Eye (tissue), 1 donor: ENCODE results near the gene RPS6KB2.

Experiments used
- DNase-seq: peaks from one replicate; pipeline ENCODE4 v3.0.0-alpha.2; 2015

Gene RPS6KB2

DNA sequence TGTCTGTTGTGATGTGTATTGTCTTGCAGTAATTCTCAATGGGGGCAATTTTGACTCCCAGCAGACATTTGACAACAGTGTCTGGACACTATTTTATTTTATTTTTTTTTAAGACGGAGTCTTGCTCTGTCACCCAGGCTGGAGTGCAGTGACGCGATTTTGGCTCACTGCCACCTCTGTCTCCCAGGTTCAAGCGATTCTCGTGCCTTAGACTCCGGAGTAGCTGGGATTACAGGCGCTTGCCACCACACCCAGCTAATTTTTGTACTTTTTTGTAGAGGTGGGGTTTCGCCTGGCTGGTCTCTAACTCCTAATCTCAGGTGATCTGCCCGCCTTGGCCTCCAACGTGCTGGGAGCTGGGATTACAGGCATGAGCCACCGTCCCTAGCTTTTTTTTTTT, 1.4 kb downstream of the RPS6KB2 start:
- no peak for DNase-seq

DNA sequence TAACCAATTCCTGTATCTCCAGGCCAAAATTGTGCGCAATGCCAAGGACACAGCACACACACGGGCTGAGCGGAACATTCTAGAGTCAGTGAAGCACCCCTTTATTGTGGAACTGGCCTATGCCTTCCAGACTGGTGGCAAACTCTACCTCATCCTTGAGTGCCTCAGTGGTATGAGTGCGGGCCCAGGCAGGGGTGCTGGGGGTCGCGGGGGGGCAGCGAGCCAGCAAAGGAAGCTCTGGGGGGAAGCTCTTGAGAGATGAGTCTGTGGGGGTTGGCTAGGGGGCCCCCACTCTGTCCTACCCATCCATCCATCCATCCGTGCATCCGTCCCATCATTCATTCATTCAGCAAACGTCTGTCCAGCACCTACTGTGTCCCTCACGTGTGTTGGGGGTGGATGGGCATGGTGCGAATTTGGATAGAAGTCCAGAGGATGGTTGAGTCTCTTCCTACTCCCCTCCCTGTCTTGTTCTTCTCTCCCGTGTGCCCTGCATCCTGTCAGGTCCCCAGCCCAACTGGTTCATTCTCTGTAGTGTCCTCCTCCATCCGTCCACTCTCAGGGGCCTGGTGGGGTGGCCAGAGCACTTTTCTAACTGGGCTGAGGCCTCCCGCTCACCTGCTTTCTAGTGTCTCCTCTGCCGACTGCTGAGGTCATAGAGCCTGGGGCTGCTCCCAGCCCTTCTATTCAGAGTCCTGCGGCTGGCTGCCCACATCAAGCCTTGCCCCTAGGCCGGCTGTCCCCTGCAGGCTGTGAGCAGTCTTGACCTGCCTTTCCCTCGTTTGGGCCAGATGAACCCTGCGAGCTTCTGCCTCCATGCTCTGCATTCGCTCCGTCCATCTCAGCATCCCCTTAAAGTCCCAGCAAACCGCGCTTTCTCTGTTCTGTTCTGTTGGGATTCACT, 3.3 kb downstream of the RPS6KB2 start:
- DNase-seq = no peak

DNA sequence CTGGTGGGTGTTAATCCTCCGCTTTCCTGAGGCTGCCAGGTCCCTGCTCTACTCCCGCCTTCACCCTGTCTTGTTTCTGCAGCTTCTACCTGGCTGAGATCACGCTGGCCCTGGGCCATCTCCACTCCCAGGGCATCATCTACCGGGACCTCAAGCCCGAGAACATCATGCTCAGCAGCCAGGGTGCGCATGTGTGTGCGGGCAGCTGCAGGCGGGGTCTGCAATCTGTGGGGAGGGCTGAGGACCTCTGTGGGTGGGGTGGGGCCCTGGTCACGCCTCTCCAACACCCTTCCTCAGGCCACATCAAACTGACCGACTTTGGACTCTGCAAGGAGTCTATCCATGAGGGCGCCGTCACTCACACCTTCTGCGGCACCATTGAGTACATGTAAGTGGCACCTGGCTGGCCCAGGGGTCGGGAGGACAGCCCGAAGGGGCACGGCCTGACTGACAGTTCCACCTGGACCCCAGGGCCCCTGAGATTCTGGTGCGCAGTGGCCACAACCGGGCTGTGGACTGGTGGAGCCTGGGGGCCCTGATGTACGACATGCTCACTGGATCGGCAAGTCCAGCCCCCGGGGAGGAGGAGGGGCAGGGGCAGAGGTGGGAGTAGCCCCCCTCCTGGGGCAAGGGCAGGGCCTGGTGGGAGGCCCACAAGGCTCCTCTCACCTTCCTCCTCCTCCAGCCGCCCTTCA, 4.5 kb downstream of the RPS6KB2 start:
- DNase-seq = no peak

DNA sequence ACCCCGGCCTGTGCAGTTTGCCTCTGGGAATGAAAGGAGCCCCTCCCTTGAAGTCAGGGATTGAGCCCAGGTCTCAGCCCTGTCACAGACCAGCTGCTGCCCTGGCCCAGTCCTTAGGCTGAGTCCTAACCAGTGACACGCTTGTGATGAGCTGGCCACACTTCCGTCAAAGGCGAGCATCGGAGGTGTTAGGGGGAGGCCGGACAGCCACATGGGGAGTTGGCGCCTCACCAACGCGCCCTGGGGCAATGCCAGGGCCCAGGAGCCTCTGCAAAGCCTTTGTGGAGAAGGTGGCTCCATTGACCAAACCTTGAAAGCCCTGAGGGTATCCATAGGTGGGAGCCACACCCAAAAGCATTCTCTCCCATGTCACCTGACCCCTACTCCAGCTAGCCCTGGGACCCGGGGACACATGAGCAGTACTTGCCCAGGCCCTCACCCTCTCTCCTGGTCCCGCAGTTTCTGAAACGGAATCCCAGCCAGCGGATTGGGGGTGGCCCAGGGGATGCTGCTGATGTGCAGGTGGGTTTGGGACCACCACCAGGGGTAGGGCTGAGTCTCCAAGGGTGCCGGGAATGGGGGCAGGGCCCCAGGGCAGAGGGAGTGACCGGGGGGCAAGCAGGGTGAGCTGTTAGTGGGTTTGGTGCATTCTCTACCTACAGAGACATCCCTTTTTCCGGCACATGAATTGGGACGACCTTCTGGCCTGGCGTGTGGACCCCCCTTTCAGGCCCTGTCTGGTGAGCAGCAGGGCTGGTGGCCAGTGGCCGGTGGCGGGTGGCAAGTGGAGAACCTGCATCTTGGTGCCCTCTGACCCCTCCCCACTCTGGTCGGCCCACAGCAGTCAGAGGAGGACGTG, 5.5 kb downstream of the RPS6KB2 start:
- DNase-seq = no peak

DNA sequence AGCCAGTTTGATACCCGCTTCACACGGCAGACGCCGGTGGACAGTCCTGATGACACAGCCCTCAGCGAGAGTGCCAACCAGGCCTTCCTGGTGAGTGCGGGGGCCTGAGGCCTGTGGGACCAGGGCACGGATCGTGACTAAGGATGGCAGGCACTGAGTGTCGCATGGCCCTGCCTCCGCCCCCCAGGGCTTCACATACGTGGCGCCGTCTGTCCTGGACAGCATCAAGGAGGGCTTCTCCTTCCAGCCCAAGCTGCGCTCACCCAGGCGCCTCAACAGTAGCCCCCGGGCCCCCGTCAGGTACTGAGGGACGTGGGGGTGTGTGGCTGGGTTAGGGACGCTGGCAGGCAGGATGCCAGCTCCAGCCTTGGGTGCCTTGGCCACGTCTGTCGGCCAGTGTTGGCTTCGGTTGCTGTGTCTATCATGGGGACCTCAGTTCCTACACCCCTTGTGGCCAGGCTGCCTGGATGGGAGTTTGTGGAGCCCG, 6.1 kb downstream of the RPS6KB2 start:
- DNase-seq = no peak

DNA sequence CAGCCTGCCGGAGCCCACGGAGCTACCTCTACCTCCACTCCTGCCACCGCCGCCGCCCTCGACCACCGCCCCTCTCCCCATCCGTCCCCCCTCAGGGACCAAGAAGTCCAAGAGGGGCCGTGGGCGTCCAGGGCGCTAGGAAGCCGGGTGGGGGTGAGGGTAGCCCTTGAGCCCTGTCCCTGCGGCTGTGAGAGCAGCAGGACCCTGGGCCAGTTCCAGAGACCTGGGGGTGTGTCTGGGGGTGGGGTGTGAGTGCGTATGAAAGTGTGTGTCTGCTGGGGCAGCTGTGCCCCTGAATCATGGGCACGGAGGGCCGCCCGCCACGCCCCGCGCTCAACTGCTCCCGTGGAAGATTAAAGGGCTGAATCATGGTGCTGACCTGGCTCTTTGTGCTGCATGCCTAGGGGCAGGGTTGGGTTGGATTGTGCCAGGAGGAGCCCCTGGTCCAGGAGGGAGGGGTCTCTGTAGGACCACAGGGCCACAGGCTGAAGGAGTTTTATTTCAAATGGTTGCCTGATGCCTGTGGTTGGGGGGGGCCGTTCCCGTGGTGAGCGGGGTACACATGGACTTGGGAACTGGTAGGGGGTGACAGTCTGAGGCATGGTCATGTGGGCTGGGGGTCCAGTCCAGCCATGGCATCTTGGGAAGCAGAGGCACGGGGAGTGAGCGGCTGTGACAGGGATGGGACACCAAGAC, 6.9 kb downstream of the RPS6KB2 start:
- no peak for DNase-seq

DNA sequence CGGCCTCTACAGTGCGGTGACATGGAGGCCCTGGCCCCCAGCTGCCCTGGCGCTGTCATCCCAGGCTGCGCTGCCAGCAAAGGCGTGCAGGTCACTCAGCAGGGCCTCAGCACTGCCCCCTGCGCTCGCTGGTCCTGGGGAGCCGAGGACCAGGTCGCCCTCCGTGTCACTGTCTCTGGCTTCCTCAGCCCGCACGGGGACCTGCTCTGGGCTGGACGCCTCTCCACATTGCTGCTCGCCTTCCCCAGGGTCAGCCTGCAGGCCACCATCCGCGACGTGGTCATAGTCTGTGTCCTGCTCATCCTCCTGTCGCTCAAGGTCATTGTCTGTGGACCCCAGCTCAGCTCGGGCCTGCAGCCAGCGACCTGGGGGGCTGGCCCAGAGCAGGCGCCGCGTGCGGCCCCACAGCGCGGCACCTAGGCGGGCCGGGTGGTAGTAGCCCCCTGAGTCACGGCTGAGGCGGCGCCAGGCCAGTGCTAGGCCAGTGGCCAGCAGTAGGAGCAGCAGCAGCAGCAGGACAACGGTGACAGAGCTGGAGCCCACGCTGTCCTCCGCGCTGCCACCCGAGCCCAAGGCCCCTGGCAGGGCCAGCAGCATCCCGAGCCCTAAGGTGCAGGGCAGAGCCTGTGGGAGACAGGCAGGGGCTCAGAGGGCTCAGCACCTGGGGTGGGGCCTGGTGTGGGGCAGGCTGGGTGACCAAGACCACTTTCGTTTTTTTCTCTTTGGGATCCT, 7.6 kb downstream of the RPS6KB2 start:
- no peak for DNase-seq

DNA sequence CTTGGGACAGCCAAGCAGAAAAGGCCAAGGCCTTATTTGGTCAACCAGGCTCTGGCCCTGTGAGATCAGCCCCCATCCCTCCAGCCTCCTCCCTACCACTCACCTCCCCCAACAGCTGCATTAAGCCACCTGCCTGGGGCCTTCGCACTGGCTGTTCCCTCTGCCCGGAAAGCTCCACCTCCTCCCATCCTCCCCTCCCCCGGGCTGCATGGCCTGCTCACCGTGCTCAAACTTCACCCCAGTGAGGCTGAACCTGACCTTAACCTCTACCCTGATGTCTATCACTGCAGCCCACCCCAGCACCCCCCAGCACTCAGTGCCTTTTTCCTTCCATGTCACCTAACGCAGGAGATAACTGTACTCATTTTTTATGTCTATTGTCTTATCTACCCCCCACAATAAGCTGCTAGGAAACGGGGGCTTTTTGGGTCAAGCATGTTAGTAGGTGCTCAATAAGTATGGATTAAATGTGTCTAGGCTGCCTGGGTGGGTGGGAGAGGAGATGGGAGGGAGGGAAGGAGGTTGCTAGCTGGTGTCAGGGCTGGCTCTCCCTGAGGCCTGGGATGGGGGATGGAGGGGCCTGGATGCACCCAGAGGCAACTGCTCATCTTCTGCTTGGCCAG, 8.3 kb downstream of the RPS6KB2 start:
- no peak for DNase-seq

DNA sequence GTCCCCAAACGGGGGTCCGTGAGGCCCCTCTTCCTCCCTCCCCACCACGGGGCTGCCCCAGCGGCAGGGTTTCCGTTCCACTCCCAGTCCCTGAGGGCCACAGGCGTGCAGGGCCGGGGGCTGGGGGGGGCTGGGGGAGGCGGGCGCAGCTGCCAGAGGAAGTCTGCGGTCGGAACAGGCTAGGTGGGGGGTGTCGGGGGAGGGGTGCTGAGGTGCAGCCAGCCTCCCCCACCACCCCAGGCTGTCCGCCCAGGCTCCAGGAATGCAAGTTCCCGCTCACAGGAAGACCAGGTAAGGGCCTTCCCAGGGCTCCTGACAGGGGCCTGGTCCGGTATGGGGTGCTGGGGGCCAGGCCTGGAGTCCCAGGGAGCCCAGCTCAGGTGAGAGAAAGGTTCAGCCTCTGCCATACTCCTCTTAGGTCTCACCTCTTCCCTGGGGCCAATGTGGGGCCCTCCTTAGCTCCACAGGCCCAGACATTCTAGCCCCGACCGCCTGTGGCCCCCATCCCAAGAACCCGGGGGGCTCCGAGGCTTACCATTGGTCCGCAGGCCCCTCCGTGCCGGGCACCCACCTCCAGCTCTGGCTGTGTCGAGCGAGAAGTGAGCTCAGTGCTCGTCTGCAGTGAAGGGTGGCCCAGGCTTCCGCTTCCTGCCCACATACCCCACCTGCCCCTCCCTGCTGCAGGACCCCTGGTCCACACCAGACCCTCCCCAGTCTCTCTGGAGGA, 9.0 kb downstream of the RPS6KB2 start, which contains the start of gene PTPRCAP:
Gene PTPRCAP (minus strand): TSS at position 601 of the 727 bp plus-strand sequence. CDS start 63 bp downstream, at position 538.
- DNase-seq = no peak

DNA sequence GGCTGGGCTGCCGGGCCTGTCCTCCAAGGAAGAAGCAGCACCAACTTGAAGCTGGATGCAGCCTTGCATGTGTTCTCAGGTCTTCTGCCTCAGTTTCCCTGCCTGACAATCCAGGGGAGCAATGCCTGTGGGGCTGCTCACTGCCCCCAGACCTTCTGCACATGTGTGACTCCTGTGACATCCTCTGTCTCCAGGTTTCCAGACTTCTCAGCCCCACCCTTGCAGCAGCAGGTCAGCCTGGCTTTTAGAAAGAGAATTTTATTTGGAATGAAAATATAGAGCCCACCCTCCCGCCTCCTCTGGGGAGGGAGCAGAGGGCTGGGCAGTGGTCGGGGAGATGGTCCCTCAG, 9.5 kb downstream of the RPS6KB2 start:
- no peak for DNase-seq

DNA sequence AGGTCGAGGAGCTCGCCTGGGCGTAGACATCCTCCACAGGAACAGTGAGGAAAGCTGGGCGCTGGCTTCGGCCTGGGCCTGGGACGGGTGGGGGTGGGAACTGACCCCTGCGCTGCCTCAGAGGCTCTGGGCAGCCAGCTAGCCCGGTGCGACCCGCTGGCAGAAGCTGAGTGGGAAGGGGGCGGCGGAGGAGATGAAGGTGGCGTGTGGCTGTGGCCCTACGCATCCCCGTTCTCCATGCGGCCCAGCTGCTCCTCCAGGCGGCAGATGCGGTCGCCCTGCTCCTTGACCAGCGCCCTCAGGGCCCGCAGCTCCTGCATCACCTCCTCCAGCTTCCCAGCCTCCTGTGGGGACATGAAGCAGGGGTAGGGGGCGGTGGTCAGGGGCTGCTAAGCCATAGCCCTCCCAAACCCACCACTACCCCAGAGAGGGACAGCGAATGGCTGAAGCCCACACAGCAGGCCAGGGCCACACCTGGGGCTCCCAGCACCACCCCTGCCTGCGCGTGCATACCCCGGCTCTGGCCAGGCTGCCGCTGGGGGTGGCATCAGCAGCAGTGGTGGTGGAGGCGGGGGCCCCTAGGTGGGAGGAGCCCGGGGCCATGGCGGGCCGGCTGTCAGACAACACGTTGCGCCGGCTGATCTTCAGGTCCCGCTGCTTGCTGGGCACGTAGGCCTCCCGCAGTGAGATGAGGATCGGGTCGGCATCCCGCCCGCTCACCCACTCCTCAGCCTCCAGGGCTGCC, 10.0 kb downstream of the RPS6KB2 start:
- no peak for DNase-seq

DNA sequence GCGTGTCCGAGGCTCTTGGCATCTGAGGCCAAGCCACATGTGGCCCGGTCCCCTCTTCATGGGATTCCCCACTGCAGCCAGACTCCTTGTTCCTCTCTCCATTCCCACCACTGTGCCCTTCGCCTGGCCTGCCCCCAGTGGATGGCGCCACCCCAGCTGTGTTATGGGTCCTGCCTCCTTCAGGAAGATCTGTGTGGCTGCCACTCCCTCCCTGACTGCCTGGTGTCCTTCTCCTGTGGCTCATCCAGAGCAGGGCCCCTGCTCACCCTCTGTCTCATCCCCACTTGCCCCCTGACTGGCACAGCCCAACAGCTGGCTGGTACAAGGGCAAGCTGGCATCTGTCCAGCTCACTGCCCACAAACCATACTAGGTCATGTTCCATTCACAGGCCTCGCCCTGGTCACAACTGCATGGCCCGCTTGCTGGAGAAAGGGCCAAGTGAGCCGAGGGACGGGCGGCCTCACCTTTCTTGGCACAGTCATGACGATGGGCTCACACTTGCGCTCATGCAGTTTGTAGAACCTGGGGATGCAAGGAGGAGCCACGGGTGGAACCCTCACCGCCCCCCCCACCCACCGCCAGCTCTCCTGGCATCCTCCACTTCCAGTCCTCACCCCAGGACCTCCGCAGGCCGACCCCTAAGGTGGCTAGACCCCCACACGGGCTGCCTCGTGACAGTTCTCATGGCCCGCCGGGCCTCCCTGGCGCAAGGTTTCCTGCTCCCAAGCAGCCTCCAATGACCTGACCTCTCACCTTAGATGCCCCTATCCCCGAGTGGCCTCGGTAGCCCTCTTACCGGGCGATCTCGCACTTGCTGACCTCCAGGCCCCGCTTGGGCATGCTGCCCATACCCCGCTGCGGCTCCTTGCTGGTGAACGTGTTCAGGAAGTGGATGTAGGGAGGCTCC, 11.3 kb downstream of the RPS6KB2 start:
- DNase-seq = no peak

DNA sequence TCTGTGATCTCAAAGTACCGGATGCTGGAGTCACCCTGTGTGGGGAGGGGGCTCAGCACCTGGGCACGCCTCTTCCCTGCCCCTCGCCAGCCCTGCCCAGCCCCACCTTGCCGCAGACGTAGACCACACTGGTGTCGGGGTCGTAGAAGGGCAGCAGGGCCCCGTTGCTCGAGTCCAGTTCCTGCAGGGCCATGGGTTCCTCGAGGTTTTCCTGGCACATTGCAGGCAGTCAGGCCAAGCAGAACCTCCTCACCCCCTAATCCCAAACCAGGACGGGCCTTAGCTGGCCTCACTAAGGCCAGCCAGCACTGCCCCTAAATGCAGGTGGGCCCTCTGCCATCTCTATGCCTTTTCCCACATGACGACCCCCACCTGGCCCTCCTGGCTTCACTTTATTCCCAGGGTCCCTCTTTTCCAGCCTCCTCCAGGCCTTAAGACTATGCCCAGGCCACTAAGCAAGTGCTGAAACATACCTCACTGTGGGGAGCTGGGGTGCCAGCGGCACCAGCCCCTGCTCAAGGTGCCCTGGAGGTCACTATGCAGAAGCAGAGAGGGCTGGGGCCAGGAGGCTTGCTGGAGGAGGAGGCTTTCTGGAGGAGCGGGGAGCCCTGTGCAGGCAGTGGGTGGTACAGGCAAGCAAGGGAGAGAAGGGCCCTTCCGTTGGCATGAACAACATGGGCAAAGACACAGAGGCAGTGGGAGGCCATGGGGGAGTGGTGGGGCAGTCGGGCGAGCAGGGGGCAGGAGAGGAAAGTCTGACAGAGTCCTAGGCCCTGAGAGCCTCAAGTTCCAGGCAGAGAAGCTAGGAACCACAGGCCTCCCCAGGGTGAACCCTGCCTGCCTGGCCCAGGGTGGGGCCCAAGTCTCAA, 12.2 kb downstream of the RPS6KB2 start:
- no peak for DNase-seq

DNA sequence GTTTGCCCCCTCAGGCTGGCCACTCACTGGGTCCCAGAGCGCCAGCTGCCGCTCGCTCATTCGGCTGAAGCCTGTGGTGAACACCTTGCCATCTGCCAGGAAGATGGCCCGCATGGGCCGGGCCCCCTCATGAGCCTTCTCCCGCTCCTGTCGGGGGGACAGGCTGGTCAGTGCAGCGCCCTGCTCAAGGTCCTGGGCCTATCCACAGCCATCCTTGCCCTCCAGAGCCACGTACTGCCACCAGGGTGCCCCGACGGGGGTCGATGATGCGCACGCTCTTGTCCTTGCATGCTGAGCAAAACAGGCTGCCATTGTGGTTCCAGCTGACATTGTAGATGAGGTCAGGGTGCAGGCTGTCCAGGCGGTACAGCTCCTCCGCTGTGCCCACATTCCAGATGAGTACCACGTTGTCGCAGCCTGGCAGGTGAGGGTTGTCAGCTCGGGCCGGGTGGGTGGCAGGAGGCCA, 12.8 kb downstream of the RPS6KB2 start:
- no peak for DNase-seq

DNA sequence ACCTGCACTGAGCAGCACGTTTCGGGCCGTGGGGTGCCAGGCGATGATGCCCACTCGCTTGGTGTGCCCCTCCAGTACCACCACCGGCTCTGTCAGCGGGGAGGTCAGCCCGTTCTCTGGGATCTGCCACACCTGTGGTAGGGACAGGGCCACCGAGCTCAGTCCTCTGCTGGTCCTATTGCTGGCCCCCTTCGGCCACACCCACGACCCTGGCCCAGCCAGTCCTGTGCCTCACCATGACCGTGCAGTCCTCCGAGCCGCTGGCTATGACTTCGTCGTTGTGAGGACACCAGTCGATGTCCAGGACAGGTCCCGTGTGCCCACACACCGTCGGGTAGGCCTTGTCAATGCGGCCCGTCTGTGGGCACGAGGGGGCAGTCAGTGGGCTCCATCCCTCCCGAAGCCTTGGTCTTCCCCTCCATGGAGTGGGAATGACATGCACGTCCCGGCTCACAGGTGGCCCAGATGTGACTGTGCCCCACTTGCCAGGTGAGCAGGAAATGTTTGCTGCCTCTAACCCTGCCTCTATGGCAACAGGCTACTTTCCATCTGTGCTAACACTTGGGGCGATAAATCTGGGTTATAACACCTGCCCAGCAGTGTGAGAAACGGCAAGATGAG, 13.5 kb downstream of the RPS6KB2 start:
- DNase-seq = no peak

DNA sequence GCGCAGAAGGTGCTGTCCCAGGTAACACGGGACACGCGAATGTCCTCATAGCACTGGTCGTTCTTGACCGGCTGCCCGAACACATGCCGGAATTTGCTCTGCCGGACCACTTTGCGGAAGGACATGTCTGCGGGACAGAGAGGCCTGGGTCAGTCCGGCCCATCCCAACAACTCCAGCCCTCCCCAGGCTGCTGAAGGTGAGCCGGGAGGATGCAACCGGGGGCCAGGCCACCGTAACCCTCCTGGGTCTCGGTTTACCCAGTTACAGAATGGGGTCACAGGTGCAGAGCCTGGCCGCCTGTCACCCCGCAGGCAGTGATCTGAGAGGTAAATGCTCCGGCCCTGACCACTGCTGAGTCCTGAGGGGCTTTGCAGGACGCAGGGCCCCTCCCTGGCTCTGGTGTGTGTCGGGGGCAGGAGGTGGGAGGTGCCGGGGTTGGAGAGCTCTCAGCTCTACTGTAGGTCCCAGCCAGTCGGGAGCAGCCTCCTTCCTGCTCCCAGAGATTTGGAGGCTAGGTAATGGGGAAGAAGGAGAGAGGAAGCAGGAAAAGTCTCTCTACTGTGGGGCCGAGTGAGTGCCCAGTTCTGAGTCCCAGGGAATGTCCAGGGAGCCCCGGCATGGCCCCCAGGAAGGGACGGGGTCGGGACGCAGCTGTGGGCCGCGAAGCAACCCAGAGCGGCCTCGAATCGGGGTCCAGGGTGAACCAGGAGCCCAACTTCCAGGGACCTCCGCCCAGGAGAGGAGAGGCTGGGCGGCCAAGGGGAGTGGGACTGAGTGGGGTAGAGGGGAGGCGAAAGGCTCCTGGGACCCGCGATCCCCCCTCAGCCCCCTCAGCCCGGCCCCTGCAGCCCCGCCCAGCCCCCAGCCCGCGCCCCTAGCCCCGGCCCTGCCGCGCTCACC, 14.5 kb downstream of the RPS6KB2 start:
- no peak for DNase-seq
